ENCODE results near the gene ZDHHC19. TPM values are rescaled to one million over a fixed set of nuclear protein-coding genes. Genes with fewer than 3 reads are reported as not detected.
A peak's percentile ranks its signal among the peaks of the same experiment; 100 is the strongest.

ZDHHC19 gene
- total RNA-seq, 1 donor from 2014 or later: not detected

- TF ChIP-seq POLR2AphosphoS5 (IDR thresholded peaks at IDR 0.05; ENCODE audit: insufficient read depth in 1 of 2, low read depth in 1 of 2) (peak in 1 of 2 donors; percentile 27), POLR2A (IDR thresholded peaks at IDR 0.05) (no peak)
- Histone ChIP-seq H3K9me3 (no peaks in the 10 kb centered on the region), H3K27ac (no peak overlapping the region), H3K4me3 (no peak overlapping the region), H3K27me3 (no peaks in the 10 kb centered on the region), H3K36me3 (no peaks in the 10 kb centered on the region), H3K4me1 (no peaks in the 10 kb centered on the region)
- intact Hi-C loops (cut with DNase I): no loop called here
- no peak for DNase-seq (ENCODE audit: extremely low spot score in 2 of 2)
Measured at GRCh38 chr3:196179380-196180308, 31.6 kb downstream of the ZDHHC19 start.

GRCh38 chr3:196178993-196179379 is 32.2 kb downstream of the ZDHHC19 start:
- H3K4me1 ChIP-seq: no peaks in the 10 kb centered on the region
- DNase-seq (ENCODE audit: extremely low spot score in 2 of 2): no peak
- H3K27ac ChIP-seq: no peak overlapping the region
- intact Hi-C loops (cut with DNase I): no loop called here
- TF ChIP-seq POLR2AphosphoS5 (IDR thresholded peaks at IDR 0.05; ENCODE audit: insufficient read depth in 1 of 2, low read depth in 1 of 2) (no peak), CTCF (IDR thresholded peaks at IDR 0.05) (no peak), POLR2A (IDR thresholded peaks at IDR 0.05) (no peak)
- no peaks in the 10 kb centered on the region for H3K9me3 ChIP-seq
- no peaks in the 10 kb centered on the region for H3K27me3 ChIP-seq
- H3K4me3 ChIP-seq: no peak overlapping the region
- no peaks in the 10 kb centered on the region for H3K36me3 ChIP-seq

- no peak overlapping the region for H3K4me3 ChIP-seq
- H3K4me1 ChIP-seq: no peaks in the 10 kb centered on the region
- H3K27me3 ChIP-seq: no peaks in the 10 kb centered on the region
- no peaks in the 10 kb centered on the region for H3K9me3 ChIP-seq
- no peak overlapping the region for H3K27ac ChIP-seq
- DNase-seq (ENCODE audit: extremely low spot score in 2 of 2): no peak
- TF ChIP-seq POLR2AphosphoS5 (IDR thresholded peaks at IDR 0.05; ENCODE audit: insufficient read depth in 1 of 2, low read depth in 1 of 2) (no peak), CTCF (IDR thresholded peaks at IDR 0.05) (no peak), POLR2A (IDR thresholded peaks at IDR 0.05) (no peak)
- H3K36me3 ChIP-seq: no peaks in the 10 kb centered on the region
- intact Hi-C loops (cut with DNase I): no loop called here
Measured at GRCh38 chr3:196177967-196178366, 33.2 kb downstream of the ZDHHC19 start.

- DNase-seq (ENCODE audit: extremely low spot score in 2 of 2): no peak
- no peaks in the 10 kb centered on the region for H3K9me3 ChIP-seq
- no peaks in the 10 kb centered on the region for H3K36me3 ChIP-seq
- no peaks in the 10 kb centered on the region for H3K27me3 ChIP-seq
- no peak overlapping the region for H3K4me3 ChIP-seq
- intact Hi-C loops (cut with DNase I): no loop called here
- H3K4me1 ChIP-seq: no peaks in the 10 kb centered on the region
- no peak overlapping the region for H3K27ac ChIP-seq
- no peak for TF ChIP-seq CTCF (IDR thresholded peaks at IDR 0.05)
- TF ChIP-seq POLR2A (IDR thresholded peaks at IDR 0.05): no peak
- TF ChIP-seq POLR2AphosphoS5 (IDR thresholded peaks at IDR 0.05; ENCODE audit: insufficient read depth in 1 of 2, low read depth in 1 of 2): no peak
Measured at GRCh38 chr3:196177567-196177966, 33.6 kb downstream of the ZDHHC19 start.

DNA sequence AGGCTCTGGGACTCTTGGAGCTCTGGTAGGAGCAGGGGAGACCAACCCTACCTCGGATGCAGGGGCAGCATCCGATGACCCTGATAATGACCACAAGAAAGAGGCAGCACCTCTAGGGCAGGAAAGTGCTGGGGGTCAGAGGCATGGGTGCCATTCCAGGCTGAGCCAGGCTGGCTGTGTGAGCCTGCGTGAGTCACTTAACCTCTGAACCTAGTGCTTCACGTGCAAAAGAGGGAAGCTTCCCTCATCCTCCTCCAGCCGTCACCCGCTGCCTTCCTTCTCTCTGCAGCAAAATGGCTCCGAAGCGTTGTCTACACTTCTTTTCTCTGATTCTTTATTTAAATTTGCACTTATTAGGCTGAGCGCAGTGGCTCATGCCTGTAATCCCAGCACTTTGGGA is 35.5 kb downstream of the ZDHHC19 start:
- intact Hi-C loops (cut with DNase I): no loop called here
- no peaks in the 10 kb centered on the region for H3K27me3 ChIP-seq
- no peak for DNase-seq (ENCODE audit: extremely low spot score in 2 of 2)

More for the DNA sequence above, 35.5 kb downstream of the ZDHHC19 start:
- Histone ChIP-seq H3K4me3 (no peak overlapping the region), H3K9me3 (no peaks in the 10 kb centered on the region), H3K4me1 (no peaks in the 10 kb centered on the region), H3K36me3 (no peaks in the 10 kb centered on the region), H3K27ac (no peak overlapping the region)
- no peak for TF ChIP-seq POLR2AphosphoS5 (IDR thresholded peaks at IDR 0.05; ENCODE audit: insufficient read depth in 1 of 2, low read depth in 1 of 2)
- no peak for TF ChIP-seq POLR2A (IDR thresholded peaks at IDR 0.05)
- no peak for TF ChIP-seq CTCF (IDR thresholded peaks at IDR 0.05)

Data from vagina (tissue), 2 donors.